ENCODE measurements around the gene HSFX3.
"Not testable (repeated sequence)": the region's sequence is repeated elsewhere in the genome, so short reads cannot be mapped to it uniquely, and the experiment has no call there.

DNA sequence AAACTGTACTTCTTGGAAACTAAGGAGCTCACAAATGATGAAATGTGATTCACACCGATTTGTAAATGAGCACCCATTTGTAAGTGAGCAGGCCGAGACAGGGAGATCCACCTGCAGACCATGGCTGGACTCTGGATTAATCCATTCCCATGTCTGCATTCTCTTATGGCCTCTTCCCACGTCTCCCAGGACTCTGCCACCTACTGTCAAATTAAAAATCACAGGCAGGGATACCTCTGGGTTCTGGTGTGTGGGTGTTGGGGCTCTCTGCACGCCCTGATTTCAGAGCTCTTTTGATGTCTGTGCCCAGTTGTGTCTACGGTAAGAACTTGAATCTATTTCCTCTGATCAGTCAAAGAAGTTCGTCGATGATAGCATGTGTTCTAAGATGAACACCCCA lies 41.3 kb upstream of the HSFX3 start:
- TF ChIP-seq, protein P1, sequence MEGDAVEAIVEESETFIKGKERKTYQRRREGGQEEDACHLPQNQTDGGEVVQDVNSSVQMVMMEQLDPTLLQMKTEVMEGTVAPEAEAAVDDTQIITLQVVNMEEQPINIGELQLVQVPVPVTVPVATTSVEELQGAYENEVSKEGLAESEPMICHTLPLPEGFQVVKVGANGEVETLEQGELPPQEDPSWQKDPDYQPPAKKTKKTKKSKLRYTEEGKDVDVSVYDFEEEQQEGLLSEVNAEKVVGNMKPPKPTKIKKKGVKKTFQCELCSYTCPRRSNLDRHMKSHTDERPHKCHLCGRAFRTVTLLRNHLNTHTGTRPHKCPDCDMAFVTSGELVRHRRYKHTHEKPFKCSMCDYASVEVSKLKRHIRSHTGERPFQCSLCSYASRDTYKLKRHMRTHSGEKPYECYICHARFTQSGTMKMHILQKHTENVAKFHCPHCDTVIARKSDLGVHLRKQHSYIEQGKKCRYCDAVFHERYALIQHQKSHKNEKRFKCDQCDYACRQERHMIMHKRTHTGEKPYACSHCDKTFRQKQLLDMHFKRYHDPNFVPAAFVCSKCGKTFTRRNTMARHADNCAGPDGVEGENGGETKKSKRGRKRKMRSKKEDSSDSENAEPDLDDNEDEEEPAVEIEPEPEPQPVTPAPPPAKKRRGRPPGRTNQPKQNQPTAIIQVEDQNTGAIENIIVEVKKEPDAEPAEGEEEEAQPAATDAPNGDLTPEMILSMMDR (IDR thresholded peaks at IDR 0.05) = not testable (repeated sequence)
- not testable (repeated sequence) for TF ChIP-seq POLR2A (IDR thresholded peaks at IDR 0.05)

Data from esophagus squamous epithelium (tissue), 4 donors.